Muscle layer of duodenum (tissue), 2 donors: ENCODE data around the gene BTAF1.

Experiments
- H3K27ac ChIP-seq: one replicate; pipeline ENCODE4 v1.7.0; 2013; ENCODE audit warnings: mild to moderate bottlenecking, low read length
- H3K27me3 ChIP-seq: one replicate; pipeline ENCODE4 v1.7.0; 2013; ENCODE audit warnings: low read depth, mild to moderate bottlenecking, control low read depth, low read length
- H3K36me3 ChIP-seq, 2 donors: one replicate each; pipeline ENCODE4 v1.7.0; 2013; ENCODE audit warnings: low read length in 2 of 2, control low read depth in 1 of 2, mild to moderate bottlenecking in 1 of 2; ENCODE audit not compliant: insufficient read depth in 2 of 2, control insufficient read depth in 1 of 2
- H3K4me1 ChIP-seq, 2 donors: one replicate each; pipeline ENCODE4 v1.7.0; 2013; ENCODE audit warnings: low read length in 2 of 2, mild to moderate bottlenecking in 2 of 2, control low read depth in 1 of 2, moderate library complexity in 1 of 2; ENCODE audit not compliant: insufficient read depth in 2 of 2, control insufficient read depth in 1 of 2
- H3K4me3 ChIP-seq, 2 donors: one replicate each; pipeline ENCODE4 v1.7.0; 2013; ENCODE audit warnings: low read length in 2 of 2, low read depth in 1 of 2, mild to moderate bottlenecking in 1 of 2
- H3K9me3 ChIP-seq, 2 donors: one replicate each; pipeline ENCODE4 v1.7.0; 2013; ENCODE audit warnings: low read length in 2 of 2, control low read depth in 1 of 2, mild to moderate bottlenecking in 1 of 2; ENCODE audit not compliant: control insufficient read depth in 1 of 2
- donor health status: healthy.

The BTAF1 gene

DNA sequence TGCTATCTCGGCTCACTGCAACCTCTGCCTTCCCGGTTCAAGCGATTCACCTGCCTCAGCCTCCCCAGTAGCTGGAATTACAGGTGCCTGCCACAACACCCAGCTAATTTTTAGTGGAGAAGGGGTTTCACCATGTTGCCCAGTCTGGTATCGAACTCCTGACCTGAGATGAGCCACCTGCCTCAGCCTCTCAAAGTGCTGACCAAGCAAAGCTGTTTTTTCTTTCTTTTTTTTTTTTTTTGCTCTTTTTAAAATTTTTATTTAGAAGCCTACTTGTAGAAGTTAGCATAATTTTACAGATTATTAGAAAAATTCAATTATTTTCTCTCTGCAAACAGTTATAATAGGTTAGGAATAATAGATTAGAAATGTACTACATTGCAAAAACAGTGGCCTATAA is 13.1 kb upstream of the BTAF1 start:
- Histone ChIP-seq H3K27me3 (no peaks in the 10 kb centered on the region), H3K4me1 (peaks cover 0 to 16% of the 10 kb centered on the region in 2 donors), H3K36me3 (no peaks in the 10 kb centered on the region), H3K4me3 (no peak overlapping the region), H3K9me3 (no peaks in the 10 kb centered on the region), H3K27ac (no peak overlapping the region)

DNA sequence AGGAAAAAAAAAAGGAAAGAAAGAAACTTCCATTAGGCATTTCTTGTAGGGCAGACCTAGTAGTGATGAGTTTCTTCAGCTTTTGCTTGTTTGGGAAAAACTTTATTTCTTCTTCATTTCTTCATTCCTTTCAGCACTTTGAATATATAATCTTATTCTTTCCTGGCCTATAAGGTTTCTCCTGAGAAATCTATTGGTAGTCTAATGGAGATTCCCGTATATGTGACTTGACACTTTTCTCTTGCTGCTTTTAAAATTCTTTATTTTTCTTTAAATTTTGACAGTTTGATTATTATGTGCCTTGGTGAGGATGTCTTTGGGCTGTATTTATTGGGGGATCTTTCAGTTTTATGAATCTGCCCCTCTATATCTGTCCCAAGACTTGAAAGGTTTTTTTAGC is 3.9 kb upstream of the BTAF1 start:
- Histone ChIP-seq H3K9me3 (peaks cover 0 to 2% of the 10 kb centered on the region in 2 donors), H3K36me3 (peaks cover 0 to 11% of the 10 kb centered on the region in 2 donors)

GRCh38 chr10:91924212-91925021 is 847 bp downstream of the BTAF1 start:
- Histone ChIP-seq H3K27ac (peak overlapping the region; percentile 100), H3K9me3 (no peaks in the 10 kb centered on the region), H3K4me3 (peak overlapping the region; percentile 76 to 97), H3K4me1 (peaks cover 0 to 19% of the 10 kb centered on the region in 2 donors), H3K27me3 (no peaks in the 10 kb centered on the region), H3K36me3 (peaks cover 0 to 11% of the 10 kb centered on the region in 2 donors)

More for the DNA sequence above, 3.9 kb upstream of the BTAF1 start:
- no peak overlapping the region for H3K27ac ChIP-seq
- H3K4me3 ChIP-seq, result no peak overlapping the region
- H3K27me3 ChIP-seq, result no peaks in the 10 kb centered on the region
- peaks cover 0 to 3% of the 10 kb centered on the region in 2 donors for H3K4me1 ChIP-seq

- Histone ChIP-seq H3K4me1 (peaks cover 0 to 19% of the 10 kb centered on the region in 2 donors), H3K4me3 (peak overlapping the region; percentile 76 to 97), H3K27ac (peak overlapping the region; percentile 100), H3K27me3 (no peaks in the 10 kb centered on the region), H3K36me3 (peaks cover 0 to 11% of the 10 kb centered on the region in 2 donors), H3K9me3 (no peaks in the 10 kb centered on the region)
Observed at GRCh38 chr10:91925022-91925320, 1.4 kb downstream of the BTAF1 start.

GRCh38 chr10:91930939-91931338 is 7.4 kb downstream of the BTAF1 start:
- H3K4me1 ChIP-seq, result peaks cover 7 to 18% of the 10 kb centered on the region in 2 donors

GRCh38 chr10:91931526-91932190 is 8.1 kb downstream of the BTAF1 start:
- H3K27me3 ChIP-seq, result no peaks in the 10 kb centered on the region
- peaks cover 7 to 15% of the 10 kb centered on the region in 2 donors for H3K4me1 ChIP-seq
- no peaks in the 10 kb centered on the region for H3K9me3 ChIP-seq
- no peak overlapping the region for H3K4me3 ChIP-seq
- H3K27ac ChIP-seq, result no peak overlapping the region
- peaks cover 6 to 17% of the 10 kb centered on the region in 2 donors for H3K36me3 ChIP-seq

More at GRCh38 chr10:91930939-91931338, 7.4 kb downstream of the BTAF1 start:
- peaks cover 0 to 10% of the 10 kb centered on the region in 2 donors for H3K36me3 ChIP-seq
- H3K27me3 ChIP-seq, result no peaks in the 10 kb centered on the region
- no peaks in the 10 kb centered on the region for H3K9me3 ChIP-seq
- no peak overlapping the region for H3K4me3 ChIP-seq
- H3K27ac ChIP-seq, result no peak overlapping the region

GRCh38 chr10:91932737-91933136 is 9.2 kb downstream of the BTAF1 start:
- Histone ChIP-seq H3K36me3 (peaks cover 9 to 19% of the 10 kb centered on the region in 2 donors), H3K4me1 (peaks cover 7 to 15% of the 10 kb centered on the region in 2 donors), H3K9me3 (no peaks in the 10 kb centered on the region), H3K4me3 (no peak overlapping the region), H3K27me3 (no peaks in the 10 kb centered on the region), H3K27ac (no peak overlapping the region)

DNA sequence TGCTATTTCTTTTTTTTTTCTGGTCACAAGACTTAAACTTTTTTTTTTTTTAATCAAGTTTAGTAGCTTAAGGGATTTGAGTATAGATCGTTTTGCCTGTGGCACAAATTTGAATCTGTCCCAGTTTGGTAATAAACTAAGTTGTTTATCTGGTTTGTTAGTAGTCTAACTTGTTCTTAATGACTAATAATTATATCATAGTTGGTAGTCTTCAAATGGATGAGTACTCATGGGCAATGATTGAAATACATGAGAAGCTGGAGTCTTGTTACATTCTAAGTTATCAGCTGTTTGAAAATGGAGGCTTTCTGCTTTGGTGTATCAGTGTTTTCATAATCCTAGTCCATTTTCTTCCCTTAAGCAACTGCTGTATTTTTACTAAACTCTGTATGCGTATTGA is 12.3 kb downstream of the BTAF1 start:
- Histone ChIP-seq H3K4me3 (no peak overlapping the region), H3K27ac (no peak overlapping the region), H3K27me3 (no peaks in the 10 kb centered on the region), H3K4me1 (peaks cover 7 to 8% of the 10 kb centered on the region in 2 donors), H3K9me3 (no peaks in the 10 kb centered on the region), H3K36me3 (peaks cover 9 to 19% of the 10 kb centered on the region in 2 donors)

GRCh38 chr10:91939653-91940052 is 16.1 kb downstream of the BTAF1 start:
- no peak overlapping the region for H3K27ac ChIP-seq
- H3K27me3 ChIP-seq, result no peaks in the 10 kb centered on the region
- peaks cover 26 to 28% of the 10 kb centered on the region in 2 donors for H3K36me3 ChIP-seq
- no peaks in the 10 kb centered on the region for H3K9me3 ChIP-seq
- H3K4me1 ChIP-seq, result no peaks in the 10 kb centered on the region
- no peak overlapping the region for H3K4me3 ChIP-seq

DNA sequence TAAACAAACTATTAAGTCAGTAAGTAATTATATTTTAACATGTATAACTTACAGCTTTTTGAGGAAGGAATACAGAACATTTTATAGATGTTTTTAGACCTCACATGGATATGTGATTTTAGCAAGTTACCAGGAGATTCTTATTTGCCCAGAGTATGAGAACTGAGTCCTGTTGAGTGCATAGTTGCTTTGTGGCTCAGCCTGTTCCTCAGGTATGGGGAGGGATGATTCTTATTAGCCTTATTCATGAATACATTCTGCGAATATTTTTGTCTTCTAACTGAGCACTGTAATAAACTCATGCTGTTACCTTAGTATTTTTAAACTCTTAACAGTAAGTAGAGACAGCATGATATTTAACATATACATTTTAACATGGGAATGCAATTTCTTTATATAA is 17.9 kb downstream of the BTAF1 start:
- no peaks in the 10 kb centered on the region for H3K4me1 ChIP-seq
- H3K36me3 ChIP-seq, result peaks cover 23 to 38% of the 10 kb centered on the region in 2 donors
- H3K4me3 ChIP-seq, result no peak overlapping the region

GRCh38 chr10:91944880-91945630 is 21.5 kb downstream of the BTAF1 start:
- Histone ChIP-seq H3K4me3 (no peak overlapping the region), H3K27me3 (no peaks in the 10 kb centered on the region), H3K36me3 (peaks cover 19 to 40% of the 10 kb centered on the region in 2 donors), H3K4me1 (no peaks in the 10 kb centered on the region), H3K27ac (no peak overlapping the region), H3K9me3 (no peaks in the 10 kb centered on the region)

More for the DNA sequence above, 17.9 kb downstream of the BTAF1 start:
- H3K27ac ChIP-seq, result no peak overlapping the region
- H3K27me3 ChIP-seq, result no peaks in the 10 kb centered on the region
- H3K9me3 ChIP-seq, result no peaks in the 10 kb centered on the region
